NCI-H128 (cell line): ENCODE measurements around the gene KRTAP9-1.
"Not testable (repeated sequence)": the region's sequence is repeated elsewhere in the genome, so short reads cannot be mapped to it uniquely, and the experiment has no call there.

ENCODE experiments used
- DNase-seq: peaks from one replicate; lab custom pipeline; 2025; ENCODE audit not compliant: unreplicated experiment; lab: John Stamatoyannopoulos, UW

Gene KRTAP9-1

GRCh38 chr17:41178843-41179616, 10.7 kb upstream of the KRTAP9-1 start:
- DNase-seq, result no peak

- DNase-seq, result no peak
These were observed 5.2 kb upstream of the KRTAP9-1 start, which contains the start of gene KRTAP4-1 for GRCh38 chr17:41184480-41184961. KRTAP4-1 (minus strand) TSS chr17:41184911; CDS start chr17:41184854, 57 bp downstream.

GRCh38 chr17:41185001-41185400, 4.7 kb upstream of the KRTAP9-1 start:
- no peak for DNase-seq

GRCh38 chr17:41186872-41187271, 2.8 kb upstream of the KRTAP9-1 start:
- no peak for DNase-seq

GRCh38 chr17:41190328-41190727, 641 bp downstream of the KRTAP9-1 start:
- no peak for DNase-seq

- no peak for DNase-seq
These were observed 6.4 kb downstream of the KRTAP9-1 start for GRCh38 chr17:41196068-41196467.

- DNase-seq, result no peak
These were observed 9.9 kb downstream of the KRTAP9-1 start for GRCh38 chr17:41199421-41200078.

GRCh38 chr17:41211845-41212466, 22.3 kb downstream of the KRTAP9-1 start:
- DNase-seq, result no peak

GRCh38 chr17:41212524-41213169, 23.0 kb downstream of the KRTAP9-1 start:
- no peak for DNase-seq

- DNase-seq, result no peak
These were observed 26.0 kb downstream of the KRTAP9-1 start for GRCh38 chr17:41215681-41216080.

- DNase-seq, result no peak
These were observed 34.1 kb downstream of the KRTAP9-1 start for GRCh38 chr17:41223821-41224220.

GRCh38 chr17:41226051-41226450, 36.4 kb downstream of the KRTAP9-1 start:
- DNase-seq, result no peak

GRCh38 chr17:41226598-41227095, 37.0 kb downstream of the KRTAP9-1 start, which contains the start of gene KRTAP9-2:
KRTAP9-2 (plus strand) TSS chr17:41226648; CDS start chr17:41226655, 7 bp downstream.
- DNase-seq, result not testable (repeated sequence)

- no peak for DNase-seq
These were observed 40.4 kb downstream of the KRTAP9-1 start for GRCh38 chr17:41230094-41230493.

- no peak for DNase-seq
These were observed 42.0 kb downstream of the KRTAP9-1 start for GRCh38 chr17:41231731-41232130.

- not testable (repeated sequence) for DNase-seq
These were observed 42.9 kb downstream of the KRTAP9-1 start, which contains the start of gene KRTAP9-3 for GRCh38 chr17:41232399-41233105. KRTAP9-3 (plus strand) TSS chr17:41232449; CDS start chr17:41232502, 53 bp downstream.

- not testable (repeated sequence) for DNase-seq
These were observed 47.4 kb downstream of the KRTAP9-1 start for GRCh38 chr17:41237116-41237515.

GRCh38 chr17:41237949-41238437, 48.3 kb downstream of the KRTAP9-1 start, which contains the start of gene KRTAP9-8:
KRTAP9-8 (plus strand) TSS chr17:41237999; CDS start chr17:41238052, 53 bp downstream.
- not testable (repeated sequence) for DNase-seq
